HCT116 (cell line): ENCODE results near the gene CCDC148. TPM values are rescaled to one million over a fixed set of nuclear protein-coding genes. Genes with fewer than 3 reads are reported as not detected.

Experiments used
- ATAC-seq: fragments of 200-7000 bp; cut with Tn5 transposase; 2 replicates; pipeline ENCODE4 v1.9.1; 2020; ENCODE audit warnings: mild to moderate bottlenecking, moderate library complexity
- BruUV-seq: library from RNA; stranded (reverse); fragments of 400-500 nt; replicated peaks from 2 replicates; lab custom pipeline; 2021; lab: Mats Ljungman, UMichigan
- CTCF ChIA-PET: fragments of 300-600 bp; sonication (Branson Sonifier 250); formaldehyde crosslinking; loops from one replicate; lab custom pipeline; 2021; ENCODE audit warnings: antibody characterized with exemption; lab: Charles Lee
- POLR2A ChIA-PET: fragments of 300-600, 350-600 bp; sonication (Branson Sonifier 250); formaldehyde crosslinking; loops from one replicate; lab custom pipeline; 2021; ENCODE audit warnings: antibody characterized with exemption; lab: Charles Lee
- RAD21 ChIA-PET, 2 experiments: fragments of 300-600 bp; sonication (Branson Sonifier 250); formaldehyde crosslinking; loops; one replicate each; lab custom pipeline; 2023; ENCODE audit warnings: low total read pairs in 2 of 2; ENCODE audit not compliant: uncharacterized antibody in 2 of 2, unreplicated experiment in 2 of 2, low non-redundant PET in 1 of 2; lab: Charles Lee
- DNase-seq: peaks from one replicate; pipeline ENCODE4 v3.0.0-alpha.2; 2010; ENCODE audit warnings: low read depth, low spot score
- H2AFZ ChIP-seq: fragments of 200-600 bp; shearing (Covaris generic), sonication (generic); 2 replicates; pipeline ENCODE4 v1.6.1; 2017; ENCODE audit warnings: low read depth, mixed run types, mixed read lengths, antibody characterized with exemption, low read length; ENCODE audit not compliant: poor library complexity, severe bottlenecking
- H3K27ac ChIP-seq: 2 replicates; pipeline ENCODE4 v1.5.1; 2012; ENCODE audit warnings: low read depth, low read length
- H3K27me3 ChIP-seq: fragments of 200-600 bp; sonication (generic); 2 replicates; pipeline ENCODE4 v1.6.1; 2016; ENCODE audit warnings: mixed run types, low read length, mixed read lengths; ENCODE audit not compliant: insufficient read depth
- H3K36me3 ChIP-seq, 2 experiments: fragments of 200-500 bp in 1 of 2; fragments of 200-600 bp in 1 of 2; sonication (Bioruptor generic) in 1 of 2; sonication (generic) in 1 of 2; 2 replicates each; pipeline versions ENCODE4 v1.5.1 to v1.6.1; 2014 to 2016; ENCODE audit warnings: low read length in 2 of 2, inconsistent platforms in 1 of 2, mixed read lengths in 1 of 2, mixed run types in 1 of 2; ENCODE audit not compliant: insufficient read depth in 2 of 2, control insufficient read depth in 1 of 2
- H3K4me1 ChIP-seq, 2 experiments: fragments of 200-600 bp in 1 of 2; sonication (generic) in 1 of 2; 2 replicates each; pipeline versions ENCODE4 v1.5.1 to v1.6.1; 2012 to 2017; ENCODE audit warnings: low read length in 2 of 2, inconsistent platforms in 1 of 2, mild to moderate bottlenecking in 1 of 2, mixed read lengths in 1 of 2, mixed run types in 1 of 2, moderate library complexity in 1 of 2; ENCODE audit not compliant: insufficient read depth in 2 of 2, control insufficient read depth in 1 of 2
- H3K4me2 ChIP-seq: fragments of 200-600 bp; sonication (generic); 2 replicates; pipeline ENCODE4 v1.6.1; 2017; ENCODE audit warnings: mixed run types, low read length, mixed read lengths
- H3K4me3 ChIP-seq, 2 experiments: fragments of 200-600 bp in 1 of 2; sonication (generic) in 1 of 2; replicated peaks in 1 of 2; 2 replicates each; pipeline ENCODE4 v1.5.1; 2011 to 2016; ENCODE audit warnings: low read length in 2 of 2, control low read depth in 1 of 2, low read depth in 1 of 2, mild to moderate bottlenecking in 1 of 2, mixed read lengths in 1 of 2, mixed run types in 1 of 2
- H3K79me2 ChIP-seq: fragments of 200-600 bp; sonication (generic); 2 replicates; pipeline ENCODE4 v1.6.1; 2017; ENCODE audit warnings: mild to moderate bottlenecking, mixed run types, low read length, moderate library complexity, mixed read lengths; ENCODE audit not compliant: insufficient read depth
- H3K9ac ChIP-seq: fragments of 200-600 bp; sonication (generic); 2 replicates; pipeline ENCODE4 v1.6.1; 2016; ENCODE audit warnings: low read length, mixed read lengths
- H3K9me2 ChIP-seq: fragments of 200-600 bp; sonication (generic), shearing (Covaris generic); 2 replicates; pipeline ENCODE4 v1.6.1; 2017; ENCODE audit warnings: mixed run types, mild to moderate bottlenecking, moderate library complexity; ENCODE audit not compliant: insufficient read depth
- H3K9me3 ChIP-seq, 2 experiments: fragments of 200-500 bp in 1 of 2; fragments of 200-600 bp in 1 of 2; sonication (Bioruptor generic) in 1 of 2; sonication (generic) in 1 of 2; 2 replicates each; pipeline ENCODE4 v1.6.1; 2014 to 2017; ENCODE audit warnings: low read length in 2 of 2, mixed read lengths in 2 of 2, inconsistent platforms in 1 of 2, low read depth in 1 of 2, mild to moderate bottlenecking in 1 of 2, mixed run types in 1 of 2, moderate library complexity in 1 of 2; ENCODE audit not compliant: control insufficient read depth in 1 of 2, insufficient read depth in 1 of 2
- H4K20me1 ChIP-seq: fragments of 200-600 bp; sonication (generic), shearing (Covaris generic); 2 replicates; pipeline ENCODE4 v1.6.1; 2017; ENCODE audit warnings: mixed run types, mild to moderate bottlenecking, moderate library complexity; ENCODE audit not compliant: insufficient read depth
- ELF1 ChIP-seq: IDR thresholded peaks from 2 replicates; pipeline ENCODE4 v1.6.1; 2012; ENCODE audit warnings: low read depth, borderline replicate concordance
- EZH2phosphoT487 ChIP-seq: fragments of 200-600 bp; IDR thresholded peaks from 2 replicates; pipeline ENCODE4 v1.6.1; 2018; ENCODE audit warnings: antibody characterized with exemption, borderline replicate concordance
- RAD21 ChIP-seq: IDR thresholded peaks from 2 replicates; pipeline ENCODE4 v1.6.1; 2012; ENCODE audit warnings: low read depth, mild to moderate bottlenecking
- SIN3A ChIP-seq: IDR thresholded peaks from 2 replicates; pipeline ENCODE4 v1.6.1; 2012; ENCODE audit warnings: low read depth
- SP1 ChIP-seq: IDR thresholded peaks from 2 replicates; pipeline ENCODE4 v1.6.1; 2012; ENCODE audit warnings: low read depth
- YY1 ChIP-seq: IDR thresholded peaks from 2 replicates; pipeline ENCODE4 v1.6.1; 2011; ENCODE audit warnings: low read length, low read depth, moderate library complexity, mild to moderate bottlenecking; ENCODE audit not compliant: insufficient replicate concordance; ENCODE audit errors: extremely low read depth
- ZNF274 ChIP-seq: fragments of 200-500 bp; sonication (Bioruptor generic); IDR thresholded peaks from 2 replicates; pipeline ENCODE4 v1.6.1; 2014; ENCODE audit warnings: mild to moderate bottlenecking, low read depth, low read length, inconsistent platforms
- intact Hi-C: fragments of 100-400 bp; cut with micrococcal nuclease; formaldehyde crosslinking; loops from 2 replicates; pipeline ENCODE4 v1.10.0; 2022
- total RNA-seq: library from RNA; stranded (reverse); gene quantifications from one replicate; pipeline ENCODE4 v1.2.1, GENCODE V29; 2021; ENCODE audit not compliant: unreplicated experiment
- TF ChIP-seq, protein P1 (sequence below): IDR thresholded peaks from 2 replicates; pipeline ENCODE4 v1.6.1; 2011; ENCODE audit warnings: mild to moderate bottlenecking, low read length, moderate library complexity; ENCODE audit not compliant: insufficient replicate concordance; ENCODE audit errors: extremely low read depth
- TF ChIP-seq, protein P2 (sequence below): IDR thresholded peaks from 2 replicates; pipeline ENCODE4 v1.6.1; 2012

The CCDC148 gene
- total RNA-seq, 1 experiment from 2014 or later: 0.59 TPM

DNA sequence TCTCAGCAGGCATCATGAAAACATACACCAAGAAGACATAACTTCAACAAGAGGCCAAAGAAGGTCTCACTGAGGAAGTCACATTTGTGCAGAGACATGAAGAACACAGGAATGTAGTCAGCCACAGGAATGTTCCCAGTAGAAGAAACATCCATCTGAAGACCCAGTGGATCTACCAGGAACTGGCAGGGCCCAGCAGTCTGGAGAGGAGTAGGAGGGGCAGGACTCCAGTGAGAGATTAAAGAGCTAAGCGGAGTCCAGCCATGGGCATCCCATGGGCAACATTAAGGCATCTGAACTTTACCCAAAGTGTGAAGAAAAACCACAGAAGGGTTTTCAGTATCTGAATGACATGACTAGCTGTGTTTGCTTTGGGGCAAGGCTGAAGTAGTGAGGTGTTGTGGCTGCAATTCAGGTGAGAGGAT, 251.8 kb downstream of the CCDC148 start:
- H3K4me1 ChIP-seq: peaks cover 4 to 10% of the 10 kb centered on the region in 2 experiments; a peak in 3 of 4 replicates
- no peak for ATAC-seq
- intact Hi-C loops: no loop called here
- H3K9me2 ChIP-seq: no peaks in the 10 kb centered on the region
- no TSS peak for BruUV-seq
- no peaks in the 10 kb centered on the region for H3K36me3 ChIP-seq
- no peaks in the 10 kb centered on the region for H4K20me1 ChIP-seq
- CTCF ChIA-PET: no interaction called here
- POLR2A ChIA-PET: no interaction called here
- no peak overlapping the region for H3K4me2 ChIP-seq
- H3K27me3 ChIP-seq: no peaks in the 10 kb centered on the region
- H2AFZ ChIP-seq: no peak overlapping the region
- H3K9me3 ChIP-seq: no peaks in the 10 kb centered on the region
- H3K27ac ChIP-seq: no peak overlapping the region
- DNase-seq: no peak
- RAD21 ChIA-PET: no interaction called here
- TF ChIP-seq, protein P1, sequence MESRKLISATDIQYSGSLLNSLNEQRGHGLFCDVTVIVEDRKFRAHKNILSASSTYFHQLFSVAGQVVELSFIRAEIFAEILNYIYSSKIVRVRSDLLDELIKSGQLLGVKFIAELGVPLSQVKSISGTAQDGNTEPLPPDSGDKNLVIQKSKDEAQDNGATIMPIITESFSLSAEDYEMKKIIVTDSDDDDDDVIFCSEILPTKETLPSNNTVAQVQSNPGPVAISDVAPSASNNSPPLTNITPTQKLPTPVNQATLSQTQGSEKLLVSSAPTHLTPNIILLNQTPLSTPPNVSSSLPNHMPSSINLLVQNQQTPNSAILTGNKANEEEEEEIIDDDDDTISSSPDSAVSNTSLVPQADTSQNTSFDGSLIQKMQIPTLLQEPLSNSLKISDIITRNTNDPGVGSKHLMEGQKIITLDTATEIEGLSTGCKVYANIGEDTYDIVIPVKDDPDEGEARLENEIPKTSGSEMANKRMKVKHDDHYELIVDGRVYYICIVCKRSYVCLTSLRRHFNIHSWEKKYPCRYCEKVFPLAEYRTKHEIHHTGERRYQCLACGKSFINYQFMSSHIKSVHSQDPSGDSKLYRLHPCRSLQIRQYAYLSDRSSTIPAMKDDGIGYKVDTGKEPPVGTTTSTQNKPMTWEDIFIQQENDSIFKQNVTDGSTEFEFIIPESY: no peak
- no peak for TF ChIP-seq RAD21
- no peaks in the 10 kb centered on the region for H3K79me2 ChIP-seq
- no peak overlapping the region for H3K9ac ChIP-seq
- H3K4me3 ChIP-seq: no peak overlapping the region

DNA sequence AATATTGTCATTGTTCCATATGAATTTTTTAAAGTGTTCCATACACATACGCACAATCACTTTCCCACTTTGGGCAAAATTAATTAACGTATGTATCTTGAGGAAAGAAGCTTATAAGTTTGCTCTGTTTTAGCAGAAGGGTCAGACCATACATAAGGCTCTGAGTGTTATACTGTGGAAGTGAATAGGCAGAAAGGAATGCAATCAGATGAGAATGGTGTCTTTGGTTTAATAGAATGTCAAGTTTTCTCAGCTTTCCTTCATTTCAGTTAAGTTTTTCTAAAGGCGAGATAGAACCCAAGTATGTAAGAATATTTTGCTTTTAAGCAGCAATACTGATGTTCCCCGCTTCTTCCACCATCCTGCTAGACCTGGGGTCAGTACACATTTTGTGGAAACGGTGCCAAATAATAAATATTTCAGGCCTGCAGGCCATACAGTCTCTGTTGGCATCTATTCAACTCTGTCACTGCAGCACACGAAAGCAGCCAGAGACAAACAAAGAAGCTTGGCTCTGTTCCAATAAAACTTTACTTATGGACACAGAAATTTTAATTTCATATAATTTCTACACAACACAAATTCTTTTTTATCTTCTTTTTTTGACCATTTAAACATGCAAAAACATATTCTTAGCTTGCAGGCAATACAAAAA, 254.3 kb downstream of the CCDC148 start:
- Histone ChIP-seq H4K20me1 (no peaks in the 10 kb centered on the region), H3K27ac (no peak overlapping the region), H3K36me3 (no peaks in the 10 kb centered on the region), H3K4me1 (peaks cover 4 to 10% of the 10 kb centered on the region in 2 experiments; a peak in 3 of 4 replicates), H3K4me3 (no peak overlapping the region), H3K9ac (no peak overlapping the region), H3K9me2 (no peaks in the 10 kb centered on the region; the same call in 1 of the 2 replicates), H3K27me3 (no peaks in the 10 kb centered on the region), H3K4me2 (no peak overlapping the region), H3K9me3 (no peaks in the 10 kb centered on the region), H2AFZ (no peak overlapping the region), H3K79me2 (no peaks in the 10 kb centered on the region)
- RAD21 ChIA-PET: no interaction called here
- BruUV-seq: no TSS peak
- ATAC-seq: no peak
- POLR2A ChIA-PET: no interaction called here
- CTCF ChIA-PET: no interaction called here
- no peak for DNase-seq
- intact Hi-C loops: no loop called here
- no peak for TF ChIP-seq ZNF274
- no peak for TF ChIP-seq EZH2phosphoT487
- TF ChIP-seq SIN3A: no peak
- TF ChIP-seq, protein P1: no peak
- TF ChIP-seq YY1: no peak
- TF ChIP-seq SP1: no peak
- TF ChIP-seq, protein P2, sequence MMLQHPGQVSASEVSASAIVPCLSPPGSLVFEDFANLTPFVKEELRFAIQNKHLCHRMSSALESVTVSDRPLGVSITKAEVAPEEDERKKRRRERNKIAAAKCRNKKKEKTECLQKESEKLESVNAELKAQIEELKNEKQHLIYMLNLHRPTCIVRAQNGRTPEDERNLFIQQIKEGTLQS: no peak
- TF ChIP-seq RAD21: no peak
- no peak for TF ChIP-seq ELF1
